ENCODE results near the gene PSME3IP1. TPM values are rescaled to one million over a fixed set of nuclear protein-coding genes. Genes with fewer than 3 reads are reported as not detected.

The PSME3IP1 gene
- total and polyA plus RNA-seq, 12 donors: 49.6 to 66.8 (median 61.4) TPM

DNA sequence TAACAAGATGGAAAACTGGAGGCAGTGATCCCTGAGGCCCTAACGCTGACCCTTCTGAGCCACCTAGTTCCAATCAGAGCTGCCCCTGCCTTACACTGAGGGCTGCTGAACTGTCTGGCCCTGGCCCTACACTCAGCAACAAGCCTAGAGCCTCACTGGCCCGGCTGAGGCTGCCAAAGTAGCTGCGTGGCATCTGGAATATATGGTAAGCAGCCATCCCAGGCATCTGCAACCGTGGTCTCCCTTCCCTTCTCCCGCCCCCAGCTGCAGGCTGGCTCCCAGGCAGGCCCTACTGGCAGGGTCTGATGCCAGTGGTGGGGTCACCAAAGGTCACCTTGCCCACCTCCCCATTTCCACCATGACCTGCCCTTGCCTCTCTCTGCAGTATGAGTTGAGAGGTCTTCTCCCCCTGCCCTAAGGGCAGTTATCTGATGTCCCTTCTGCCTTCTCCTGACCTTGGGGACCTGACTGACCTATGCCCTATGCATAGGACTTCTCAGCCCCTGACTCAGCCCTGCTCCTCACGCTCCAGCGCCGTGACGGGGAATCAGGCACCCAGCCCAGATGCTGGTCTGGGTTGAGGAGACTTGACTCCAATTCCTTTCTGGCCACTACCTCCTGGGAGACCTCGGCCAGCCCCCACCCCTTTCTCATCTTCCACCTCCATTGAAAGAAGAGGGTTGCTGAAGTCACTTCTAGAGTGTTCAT is 48.1 kb downstream of the PSME3IP1 start:
- H3K27ac ChIP-seq: peak overlapping the region in 1 of 10 donors; percentile 6
- DNase-seq: no peak
- intact Hi-C loops (cut with DNase I): no loop called here
- H3K36me3 ChIP-seq: peaks cover 0 to 16% (median 0%) of the 10 kb centered on the region in 9 donors
- 80 to 81% methylated on average over 10 of the region's 10 CpGs for WGBS, 2 donors
- no peaks in the 10 kb centered on the region for H3K27me3 ChIP-seq
- H3K9me3 ChIP-seq: no peaks in the 10 kb centered on the region
- peaks cover 0 to 42% (median 23%) of the 10 kb centered on the region in 9 donors for H3K4me1 ChIP-seq
- no peak overlapping the region for H3K4me3 ChIP-seq
- TF ChIP-seq, protein P1, sequence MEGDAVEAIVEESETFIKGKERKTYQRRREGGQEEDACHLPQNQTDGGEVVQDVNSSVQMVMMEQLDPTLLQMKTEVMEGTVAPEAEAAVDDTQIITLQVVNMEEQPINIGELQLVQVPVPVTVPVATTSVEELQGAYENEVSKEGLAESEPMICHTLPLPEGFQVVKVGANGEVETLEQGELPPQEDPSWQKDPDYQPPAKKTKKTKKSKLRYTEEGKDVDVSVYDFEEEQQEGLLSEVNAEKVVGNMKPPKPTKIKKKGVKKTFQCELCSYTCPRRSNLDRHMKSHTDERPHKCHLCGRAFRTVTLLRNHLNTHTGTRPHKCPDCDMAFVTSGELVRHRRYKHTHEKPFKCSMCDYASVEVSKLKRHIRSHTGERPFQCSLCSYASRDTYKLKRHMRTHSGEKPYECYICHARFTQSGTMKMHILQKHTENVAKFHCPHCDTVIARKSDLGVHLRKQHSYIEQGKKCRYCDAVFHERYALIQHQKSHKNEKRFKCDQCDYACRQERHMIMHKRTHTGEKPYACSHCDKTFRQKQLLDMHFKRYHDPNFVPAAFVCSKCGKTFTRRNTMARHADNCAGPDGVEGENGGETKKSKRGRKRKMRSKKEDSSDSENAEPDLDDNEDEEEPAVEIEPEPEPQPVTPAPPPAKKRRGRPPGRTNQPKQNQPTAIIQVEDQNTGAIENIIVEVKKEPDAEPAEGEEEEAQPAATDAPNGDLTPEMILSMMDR (IDR thresholded peaks at IDR 0.05): no peak
- ATAC-seq: no peak

DNA sequence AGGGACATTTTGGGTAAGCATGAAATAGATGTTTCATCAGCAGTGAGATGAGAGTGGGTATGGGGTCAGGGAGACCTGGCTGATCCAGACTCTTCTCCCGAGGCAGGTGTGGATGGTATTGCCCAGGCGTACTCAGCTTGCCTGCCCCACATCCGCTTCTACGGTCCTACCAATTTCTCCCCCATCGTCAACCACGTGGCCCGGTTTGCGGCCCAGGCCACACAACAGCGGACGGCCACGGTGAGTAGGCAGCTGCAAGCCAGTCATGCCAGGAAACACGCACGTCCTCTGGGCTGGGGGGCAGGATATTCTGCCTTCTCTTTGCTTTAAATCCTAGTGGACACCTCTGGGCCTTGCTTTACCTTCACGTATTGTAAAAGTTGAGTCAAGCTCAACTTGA is 48.8 kb downstream of the PSME3IP1 start:
- no peaks in the 10 kb centered on the region for H3K9me3 ChIP-seq
- H3K36me3 ChIP-seq: peaks cover 0 to 19% (median 0%) of the 10 kb centered on the region in 9 donors
- H3K4me1 ChIP-seq: peaks cover 0 to 36% (median 17%) of the 10 kb centered on the region in 9 donors
- no peak for DNase-seq
- ATAC-seq: no peak
- no peaks in the 10 kb centered on the region for H3K27me3 ChIP-seq
- 84 to 92% methylated on average over 14 of the region's 14 CpGs for WGBS, 2 donors
- H3K4me3 ChIP-seq: no peak overlapping the region
- TF ChIP-seq, protein P1 (IDR thresholded peaks at IDR 0.05): no peak
- intact Hi-C loops (cut with DNase I): no loop called here
- H3K27ac ChIP-seq: peak overlapping the region in 1 of 10 donors; percentile 6

DNA sequence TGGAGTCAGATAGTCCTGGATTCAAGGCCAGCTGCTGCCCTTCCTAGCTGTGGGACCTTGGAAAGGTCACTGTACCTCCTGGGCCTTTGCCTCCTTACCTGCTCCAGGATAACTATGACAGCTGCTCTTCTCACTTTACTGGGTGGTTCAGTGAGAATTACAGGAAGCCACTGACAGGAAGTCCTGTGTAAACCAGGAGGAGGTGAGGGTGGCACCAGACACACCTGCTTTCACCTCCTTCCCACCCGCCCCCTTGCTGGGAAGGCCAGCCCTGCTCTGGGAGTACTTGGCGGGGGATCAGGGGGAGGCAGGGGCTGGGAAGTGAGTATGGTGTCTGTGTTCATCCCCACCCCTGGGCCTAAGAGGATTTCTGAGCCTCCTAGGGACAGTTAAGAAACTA is 50.9 kb downstream of the PSME3IP1 start:
- DNase-seq: no peak
- TF ChIP-seq, protein P1 (IDR thresholded peaks at IDR 0.05): no peak
- H3K4me1 ChIP-seq: peaks cover 0 to 15% (median 7%) of the 10 kb centered on the region in 9 donors
- H3K36me3 ChIP-seq: peaks cover 0 to 28% (median 0%) of the 10 kb centered on the region in 9 donors
- H3K4me3 ChIP-seq: peak overlapping the region in 1 of 10 donors; percentile 20
- H3K27me3 ChIP-seq: no peaks in the 10 kb centered on the region
- H3K27ac ChIP-seq: peak overlapping the region in 1 of 10 donors; percentile 78
- ATAC-seq: peak in 1 of 8 donors; percentile 21
- intact Hi-C loops (cut with DNase I): no loop called here
- H3K9me3 ChIP-seq: no peaks in the 10 kb centered on the region
- 89 to 93% methylated on average over 2 of the region's 2 CpGs for WGBS, 2 donors

DNA sequence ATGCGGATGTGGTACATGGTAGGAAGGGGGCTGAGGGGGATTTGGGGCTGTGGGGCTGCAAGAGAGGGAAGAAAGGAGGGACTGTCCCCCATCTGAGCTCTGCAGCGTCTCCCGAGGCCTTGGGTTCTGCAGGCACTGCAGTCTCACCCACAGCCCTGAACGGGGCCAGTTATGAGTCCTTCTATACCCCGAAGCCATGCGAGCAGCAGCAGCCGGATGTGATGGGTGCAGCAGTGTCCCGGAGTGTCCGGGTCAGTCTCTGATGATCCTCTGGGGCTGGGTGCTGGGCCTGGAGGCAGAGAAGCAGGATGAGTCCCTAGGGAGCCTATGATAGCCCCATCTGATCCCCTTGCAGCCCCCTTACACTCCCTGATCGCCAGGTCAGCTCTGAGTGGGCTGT is 52.0 kb downstream of the PSME3IP1 start:
- intact Hi-C loops (cut with DNase I): no loop called here
- ATAC-seq (no peak), DNase-seq (no peak)
- peaks cover 0 to 34% (median 0%) of the 10 kb centered on the region in 9 donors for H3K36me3 ChIP-seq
- H3K27ac ChIP-seq: peak overlapping the region in 1 of 10 donors; percentile 78
- TF ChIP-seq, protein P1 (IDR thresholded peaks at IDR 0.05): no peak
- H3K4me3 ChIP-seq: no peak overlapping the region
- no peaks in the 10 kb centered on the region for H3K27me3 ChIP-seq
- H3K4me1 ChIP-seq: peaks cover 0 to 5% (median 0%) of the 10 kb centered on the region in 9 donors
- WGBS, 2 donors: 84 to 97% methylated on average over 10 of the region's 10 CpGs
- H3K9me3 ChIP-seq: no peaks in the 10 kb centered on the region
